ENCODE results near the gene DYRK1A.

DYRK1A gene

GRCh38 chr21:37562920-37563640, 196.5 kb downstream of the DYRK1A start:
- in situ Hi-C loops (cut with MboI; ENCODE audit: low sequenced_read_pairs), result no loop called here

- in situ Hi-C loops (cut with MboI; ENCODE audit: low sequenced_read_pairs), result no loop called here
Measured at GRCh38 chr21:37563641-37564340, 197.2 kb downstream of the DYRK1A start.

- in situ Hi-C loops (cut with MboI; ENCODE audit: low sequenced_read_pairs), result no loop called here
Measured at GRCh38 chr21:37564341-37564923, 197.9 kb downstream of the DYRK1A start.

- in situ Hi-C loops (cut with MboI; ENCODE audit: low sequenced_read_pairs), result no loop called here
Measured at GRCh38 chr21:37564924-37565529, 198.5 kb downstream of the DYRK1A start.

- in situ Hi-C loops (cut with MboI; ENCODE audit: low sequenced_read_pairs), result no loop called here
Measured at GRCh38 chr21:37565530-37566223, 199.1 kb downstream of the DYRK1A start.

GRCh38 chr21:37566790-37567615, 200.4 kb downstream of the DYRK1A start:
- in situ Hi-C loops (cut with MboI; ENCODE audit: low sequenced_read_pairs), result no loop called here

GRCh38 chr21:37568415-37568814, 201.8 kb downstream of the DYRK1A start:
- in situ Hi-C loops (cut with MboI; ENCODE audit: low sequenced_read_pairs), result no loop called here

- in situ Hi-C loops (cut with MboI; ENCODE audit: low sequenced_read_pairs), result no loop called here
Measured at GRCh38 chr21:37568916-37569315, 202.3 kb downstream of the DYRK1A start.

- in situ Hi-C loops (cut with MboI; ENCODE audit: low sequenced_read_pairs), result no loop called here
Measured at GRCh38 chr21:37571442-37571841, 204.9 kb downstream of the DYRK1A start.

GRCh38 chr21:37574316-37574715, 207.7 kb downstream of the DYRK1A start:
- in situ Hi-C loops (cut with MboI; ENCODE audit: low sequenced_read_pairs), result no loop called here

GRCh38 chr21:37574751-37575150, 208.2 kb downstream of the DYRK1A start:
- in situ Hi-C loops (cut with MboI; ENCODE audit: low sequenced_read_pairs), result no loop called here

- in situ Hi-C loops (cut with MboI; ENCODE audit: low sequenced_read_pairs), result no loop called here
Measured at GRCh38 chr21:37575580-37575979, 209.0 kb downstream of the DYRK1A start.

Data from HL-60/S4 (cell line).